ENCODE data around the gene DNAJB14. TPM values are rescaled to one million over a fixed set of nuclear protein-coding genes. Genes with fewer than 3 reads are reported as not detected.
A peak's percentile ranks its signal among the peaks of the same experiment; 100 is the strongest.

Gene DNAJB14
- polyA plus RNA-seq, 1 of the 3 experiments (the other 2 are of a cell fraction): 23.8 TPM

GRCh38 chr4:99949034-99949998 is 2.9 kb upstream of the DNAJB14 start (continued):
- TF ChIP-seq, protein P1, sequence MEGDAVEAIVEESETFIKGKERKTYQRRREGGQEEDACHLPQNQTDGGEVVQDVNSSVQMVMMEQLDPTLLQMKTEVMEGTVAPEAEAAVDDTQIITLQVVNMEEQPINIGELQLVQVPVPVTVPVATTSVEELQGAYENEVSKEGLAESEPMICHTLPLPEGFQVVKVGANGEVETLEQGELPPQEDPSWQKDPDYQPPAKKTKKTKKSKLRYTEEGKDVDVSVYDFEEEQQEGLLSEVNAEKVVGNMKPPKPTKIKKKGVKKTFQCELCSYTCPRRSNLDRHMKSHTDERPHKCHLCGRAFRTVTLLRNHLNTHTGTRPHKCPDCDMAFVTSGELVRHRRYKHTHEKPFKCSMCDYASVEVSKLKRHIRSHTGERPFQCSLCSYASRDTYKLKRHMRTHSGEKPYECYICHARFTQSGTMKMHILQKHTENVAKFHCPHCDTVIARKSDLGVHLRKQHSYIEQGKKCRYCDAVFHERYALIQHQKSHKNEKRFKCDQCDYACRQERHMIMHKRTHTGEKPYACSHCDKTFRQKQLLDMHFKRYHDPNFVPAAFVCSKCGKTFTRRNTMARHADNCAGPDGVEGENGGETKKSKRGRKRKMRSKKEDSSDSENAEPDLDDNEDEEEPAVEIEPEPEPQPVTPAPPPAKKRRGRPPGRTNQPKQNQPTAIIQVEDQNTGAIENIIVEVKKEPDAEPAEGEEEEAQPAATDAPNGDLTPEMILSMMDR (IDR thresholded peaks at IDR 0.05): peak; percentile 86
- TF ChIP-seq NRF1 (IDR thresholded peaks at IDR 0.05; ENCODE audit: low read depth, low read length) (no peak), JUND (IDR thresholded peaks at IDR 0.05) (no peak), PBX3 (IDR thresholded peaks at IDR 0.05) (no peak), SIN3A (IDR thresholded peaks at IDR 0.05; ENCODE audit: borderline replicate concordance, low read depth, low read length) (peak; percentile 31; the same call in 1 of the 2 replicates), FOXJ3 (CRISPR knock-in tag; IDR thresholded peaks at IDR 0.05) (0 out of 2 replicates have a peak, but pooled peaks have one; percentile 8), GATA2 (CRISPR knock-in tag; IDR thresholded peaks at IDR 0.05) (no peak), ELF1 (IDR thresholded peaks at IDR 0.05) (no peak), RAD21 (IDR thresholded peaks at IDR 0.05; ENCODE audit: low read length) (peak; percentile 81), CHD2 (IDR thresholded peaks at IDR 0.05; ENCODE audit: low read length, partially characterized antibody) (peak; percentile 37), YY1 (IDR thresholded peaks at IDR 0.05; ENCODE audit: low read depth) (no peak), EP300 (IDR thresholded peaks at IDR 0.05; ENCODE audit: borderline replicate concordance in 1 of 2, low read depth in 1 of 2, low read length in 1 of 2) (no peak), EZH2phosphoT487 (IDR thresholded peaks at IDR 0.05; ENCODE audit: borderline replicate concordance, low read depth) (no peak), RFX5 (IDR thresholded peaks at IDR 0.05; ENCODE audit: low read length) (0 out of 2 replicates have a peak, but pooled peaks have one; percentile 34), FOSL2 (IDR thresholded peaks at IDR 0.05; ENCODE audit: borderline replicate concordance, low read depth) (no peak), POLR2AphosphoS5 (IDR thresholded peaks at IDR 0.05; ENCODE audit: low read depth, low read length) (no peak; the same call in 1 of the 2 replicates), NFIC (IDR thresholded peaks at IDR 0.05; ENCODE audit: borderline replicate concordance) (no peak), TEAD4 (IDR thresholded peaks at IDR 0.05; ENCODE audit: borderline replicate concordance, insufficient read depth) (no peak)
- TF ChIP-seq, protein P2, sequence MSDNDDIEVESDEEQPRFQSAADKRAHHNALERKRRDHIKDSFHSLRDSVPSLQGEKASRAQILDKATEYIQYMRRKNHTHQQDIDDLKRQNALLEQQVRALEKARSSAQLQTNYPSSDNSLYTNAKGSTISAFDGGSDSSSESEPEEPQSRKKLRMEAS (IDR thresholded peaks at IDR 0.05; ENCODE audit: low read depth): peak; percentile 76
- TF ChIP-seq, protein P3, sequence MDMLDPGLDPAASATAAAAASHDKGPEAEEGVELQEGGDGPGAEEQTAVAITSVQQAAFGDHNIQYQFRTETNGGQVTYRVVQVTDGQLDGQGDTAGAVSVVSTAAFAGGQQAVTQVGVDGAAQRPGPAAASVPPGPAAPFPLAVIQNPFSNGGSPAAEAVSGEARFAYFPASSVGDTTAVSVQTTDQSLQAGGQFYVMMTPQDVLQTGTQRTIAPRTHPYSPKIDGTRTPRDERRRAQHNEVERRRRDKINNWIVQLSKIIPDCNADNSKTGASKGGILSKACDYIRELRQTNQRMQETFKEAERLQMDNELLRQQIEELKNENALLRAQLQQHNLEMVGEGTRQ (IDR thresholded peaks at IDR 0.05; ENCODE audit: borderline replicate concordance, low read depth, low read length): no peak
- TF ChIP-seq, protein P4, sequence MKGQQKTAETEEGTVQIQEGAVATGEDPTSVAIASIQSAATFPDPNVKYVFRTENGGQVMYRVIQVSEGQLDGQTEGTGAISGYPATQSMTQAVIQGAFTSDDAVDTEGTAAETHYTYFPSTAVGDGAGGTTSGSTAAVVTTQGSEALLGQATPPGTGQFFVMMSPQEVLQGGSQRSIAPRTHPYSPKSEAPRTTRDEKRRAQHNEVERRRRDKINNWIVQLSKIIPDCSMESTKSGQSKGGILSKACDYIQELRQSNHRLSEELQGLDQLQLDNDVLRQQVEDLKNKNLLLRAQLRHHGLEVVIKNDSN (IDR thresholded peaks at IDR 0.05; ENCODE audit: borderline replicate concordance, low read depth): peak; percentile 58; the same call in 1 of the 2 replicates

All from SK-N-SH (cell line).